Left ventricle myocardium superior (tissue), 1 donor: Measurements from ENCODE around the gene VIL1. TPM values are rescaled to one million over a fixed set of nuclear protein-coding genes. Genes with fewer than 3 reads are reported as not detected.
A peak's percentile ranks its signal among the peaks of the same experiment; 100 is the strongest.

Source experiments
- ATAC-seq: fragments of 200-7000 bp; cut with Tn5 transposase; one replicate; pipeline ENCODE4 v1.9.1; 2020; ENCODE audit warnings: mild to moderate bottlenecking, moderate library complexity
- DNase-seq: peaks from one replicate; pipeline ENCODE4 v3.0.0-alpha.2; 2020
- intact Hi-C: fragments of 100-400 bp; cut with micrococcal nuclease; formaldehyde crosslinking; loops from one replicate; pipeline ENCODE4 v1.11.0; 2022
- microRNA-seq: library from miRNA; unstranded; fragments of <30 nt; microRNA quantifications from one replicate; pipeline ENCODE4 v1.2.0, GENCODE V29; 2020; ENCODE audit warnings: borderline number of aligned reads
- total RNA-seq: library from RNA; stranded (reverse); fragmentation: NEBNext Ultra II Directional; extraction: Animal tissue kit (Norgen Biotek cat#: 25700); gene quantifications from one replicate; pipeline ENCODE4 v1.2.1, GENCODE V29; 2021
- donor health status: DM: no; HTN: yes; CAD: no; lungs with severe emphysema.

VIL1 gene
- total RNA-seq, 1 donor from 2014 or later: not detected

DNA sequence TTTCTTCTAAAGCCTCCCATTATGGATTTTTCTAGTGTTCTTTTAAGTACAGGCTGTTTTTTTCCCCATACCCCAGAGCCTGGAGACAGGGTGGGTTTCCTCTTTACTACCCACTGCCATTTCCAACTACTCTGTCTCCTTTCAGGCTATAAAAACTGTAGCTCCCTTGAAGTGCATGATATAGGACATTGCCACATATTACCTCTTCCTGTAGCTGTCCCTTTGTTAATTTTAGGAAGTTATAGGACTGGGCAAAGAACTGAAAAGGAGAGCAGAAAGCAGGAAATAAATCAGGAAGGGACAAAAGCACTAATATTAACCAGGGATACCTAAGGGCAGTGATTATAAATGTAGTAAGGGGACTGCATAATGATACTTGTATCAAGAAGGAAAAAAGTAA lies 54.1 kb downstream of the VIL1 start:
- DNase-seq (no peak), ATAC-seq (peak; percentile 32)
- intact Hi-C loops: no loop called here

DNA sequence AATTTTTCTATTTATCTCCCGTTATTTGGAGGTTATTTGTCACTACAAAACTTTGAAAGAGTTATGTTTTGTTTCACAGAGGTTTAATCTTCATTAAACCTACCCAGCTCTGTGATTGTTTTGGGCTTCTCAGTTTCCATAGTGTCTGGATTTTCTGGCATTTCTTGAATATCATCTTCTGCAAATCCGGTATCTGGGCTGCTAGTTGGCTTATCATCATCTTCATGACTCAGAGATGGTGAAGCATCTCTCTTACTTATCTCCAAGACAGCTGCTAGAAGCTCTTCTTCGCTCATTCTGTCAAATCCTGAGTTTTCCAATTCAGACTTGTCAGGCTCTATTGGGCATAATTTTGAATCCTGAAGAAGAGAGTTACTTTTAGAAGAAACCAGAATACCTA lies 55.6 kb downstream of the VIL1 start:
- no peak for ATAC-seq
- intact Hi-C loops: no loop called here

DNA sequence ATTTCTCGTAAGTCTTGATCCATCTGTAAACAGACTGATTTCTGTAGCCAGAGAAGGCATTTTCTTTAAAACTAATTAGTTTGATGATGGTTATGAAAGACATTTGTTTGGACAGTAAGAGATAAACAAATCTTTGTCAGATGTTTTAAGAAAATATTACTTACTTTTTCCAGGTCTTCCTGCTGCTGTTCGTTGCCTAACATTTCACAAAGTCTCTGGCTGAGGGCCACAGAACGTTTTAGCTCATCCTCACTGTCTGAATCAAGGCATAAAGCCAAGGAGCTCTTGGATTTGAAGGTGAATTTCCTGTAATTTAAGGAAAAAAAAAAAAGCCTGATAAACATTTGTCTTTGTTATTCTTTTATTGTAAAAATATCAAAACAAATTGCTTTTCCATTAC lies 57.8 kb downstream of the VIL1 start:
- intact Hi-C loops: no loop called here
- ATAC-seq: no peak

More for the DNA sequence above, 55.6 kb downstream of the VIL1 start:
- DNase-seq: no peak

DNA sequence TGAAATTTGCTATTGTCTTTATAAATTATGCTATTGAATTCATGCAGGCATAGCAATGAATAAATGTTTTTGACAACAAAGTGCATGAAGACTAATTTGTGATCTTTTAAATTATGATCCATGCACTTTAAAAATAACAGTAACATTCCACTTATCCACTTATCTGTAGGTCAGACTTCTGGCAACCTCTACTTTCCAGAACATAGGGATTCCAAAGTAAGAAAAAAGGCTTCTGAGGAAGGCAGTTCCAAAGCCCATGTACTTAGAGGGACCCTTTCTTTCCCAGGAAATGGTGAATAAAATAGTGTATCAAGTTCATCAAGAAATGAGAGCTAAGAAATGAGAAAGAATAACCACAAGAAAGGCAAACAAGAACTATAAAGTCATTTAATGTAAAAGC lies 58.3 kb downstream of the VIL1 start:
- intact Hi-C loops: no loop called here
- DNase-seq (no peak), ATAC-seq (no peak)

More for the DNA sequence above, 57.8 kb downstream of the VIL1 start:
- no peak for DNase-seq

DNA sequence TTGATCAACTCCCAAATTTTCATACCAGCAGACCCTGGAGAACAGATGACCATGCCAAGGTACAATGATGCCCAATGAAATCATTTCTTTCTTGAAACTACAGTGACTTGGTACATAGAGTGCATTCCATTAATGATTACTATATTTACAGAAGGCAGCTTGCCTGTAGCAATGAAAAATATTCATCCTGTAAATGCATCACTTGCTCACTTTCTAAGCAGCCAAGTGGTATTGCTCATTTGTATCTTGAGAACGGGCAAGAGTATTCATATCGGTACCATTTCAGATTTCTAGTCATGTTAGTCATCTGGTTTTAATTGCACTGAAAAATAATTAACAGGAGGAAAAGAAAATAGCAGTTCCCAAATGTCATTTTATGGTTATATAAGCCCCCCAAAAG lies 59.6 kb downstream of the VIL1 start:
- ATAC-seq: no peak
- intact Hi-C loops: no loop called here
- no peak for DNase-seq

DNA sequence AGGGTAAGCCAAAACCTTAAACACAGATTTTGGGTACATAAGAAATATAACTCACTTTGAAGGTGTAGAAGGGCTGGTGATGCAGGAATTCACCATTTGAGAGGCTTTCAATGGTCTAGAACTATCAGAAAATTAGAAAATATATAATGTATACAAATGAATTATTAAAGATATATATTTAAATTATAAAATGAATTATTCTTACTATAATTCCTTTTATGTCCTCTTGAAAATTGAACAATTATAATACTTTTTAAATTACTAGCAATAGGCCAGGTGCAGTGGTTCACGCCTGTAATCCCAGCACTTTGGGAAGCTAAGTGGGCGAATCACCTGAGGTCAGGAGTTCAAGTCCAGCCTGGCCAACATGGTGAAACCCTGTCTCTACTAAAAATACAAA lies 60.7 kb downstream of the VIL1 start:
- ATAC-seq (no peak), DNase-seq (no peak)
- intact Hi-C loops: no loop called here

DNA sequence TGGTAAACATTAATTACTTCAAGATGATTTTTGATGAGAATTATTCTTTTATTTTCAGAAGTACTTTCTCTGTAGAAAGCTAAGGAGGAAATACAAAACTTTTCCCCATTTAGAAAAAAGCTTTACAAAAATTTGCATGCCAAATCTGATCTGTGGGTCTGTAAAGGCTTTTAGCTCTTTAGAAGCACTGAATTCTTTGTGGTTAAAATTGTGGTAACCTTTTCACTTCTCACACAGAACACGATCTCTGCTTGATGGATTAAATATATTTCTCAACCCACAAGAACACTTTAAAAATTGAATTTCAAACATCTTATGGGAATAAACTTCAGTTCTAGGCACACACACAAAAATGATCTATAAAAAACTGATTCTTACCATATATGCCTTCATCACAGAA lies 63.7 kb downstream of the VIL1 start:
- ATAC-seq (no peak), DNase-seq (no peak)
- intact Hi-C loops: no loop called here

DNA sequence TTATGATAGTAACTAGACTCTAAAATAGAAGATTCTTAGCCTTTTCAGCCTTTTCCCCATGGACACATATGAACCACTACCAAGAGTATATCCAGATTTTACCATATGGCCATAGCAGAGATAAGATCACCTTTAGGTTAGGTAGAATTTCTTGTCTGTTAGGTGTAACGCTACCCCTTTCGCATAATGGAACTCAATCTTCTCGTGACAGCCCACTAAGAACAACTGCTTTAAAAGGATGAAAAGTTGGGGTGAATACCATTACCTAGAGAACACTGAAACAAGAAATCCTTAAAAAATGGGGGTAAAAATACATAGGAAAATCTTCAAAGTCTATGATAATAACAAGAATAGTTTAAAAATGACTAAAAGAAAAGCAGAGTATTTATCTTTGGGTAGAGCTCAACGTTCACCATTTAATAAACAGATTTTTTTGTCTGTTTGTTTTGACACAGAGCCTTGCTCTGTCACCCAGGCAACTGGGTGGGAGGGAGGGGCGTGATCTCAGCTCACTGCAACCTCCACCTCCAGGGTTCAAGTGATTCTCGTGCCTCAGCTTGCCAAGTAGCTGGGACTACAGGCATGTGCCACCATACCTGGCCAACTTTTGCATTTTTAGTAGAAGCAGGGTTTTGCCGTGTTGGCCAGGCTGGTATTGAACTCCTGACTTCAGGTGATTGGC lies 67.2 kb downstream of the VIL1 start:
- intact Hi-C loops: no loop called here

DNA sequence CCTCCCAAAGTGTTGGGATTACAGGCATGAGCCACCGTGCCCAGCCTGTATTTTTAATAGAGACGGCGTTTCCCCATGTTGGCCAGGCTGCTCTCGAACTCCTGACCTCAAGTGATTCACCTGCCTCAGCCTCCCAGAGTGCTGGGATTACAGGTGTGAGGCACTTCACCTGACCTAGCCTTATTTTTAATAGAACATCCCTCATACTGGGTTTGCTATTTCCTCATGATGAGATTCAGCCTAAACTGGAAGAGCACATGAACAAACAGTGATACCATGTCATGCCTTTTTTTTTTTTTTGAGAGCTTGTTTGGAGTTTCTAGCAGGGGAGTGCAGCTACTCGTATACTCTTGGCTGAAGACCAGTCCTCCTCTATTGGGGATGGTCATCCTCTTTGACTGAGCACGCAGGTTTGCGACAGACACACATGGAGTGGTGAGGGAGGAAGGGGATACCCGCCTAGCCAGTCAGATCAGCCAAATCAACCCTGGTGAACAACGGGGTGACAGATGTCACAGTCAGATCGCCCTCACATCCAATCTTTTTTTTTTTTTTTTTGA lies 81.7 kb downstream of the VIL1 start:
- intact Hi-C loops: no loop called here
- no peak for ATAC-seq
- DNase-seq: no peak

More for the DNA sequence above, 67.2 kb downstream of the VIL1 start:
- DNase-seq (no peak), ATAC-seq (no peak)

DNA sequence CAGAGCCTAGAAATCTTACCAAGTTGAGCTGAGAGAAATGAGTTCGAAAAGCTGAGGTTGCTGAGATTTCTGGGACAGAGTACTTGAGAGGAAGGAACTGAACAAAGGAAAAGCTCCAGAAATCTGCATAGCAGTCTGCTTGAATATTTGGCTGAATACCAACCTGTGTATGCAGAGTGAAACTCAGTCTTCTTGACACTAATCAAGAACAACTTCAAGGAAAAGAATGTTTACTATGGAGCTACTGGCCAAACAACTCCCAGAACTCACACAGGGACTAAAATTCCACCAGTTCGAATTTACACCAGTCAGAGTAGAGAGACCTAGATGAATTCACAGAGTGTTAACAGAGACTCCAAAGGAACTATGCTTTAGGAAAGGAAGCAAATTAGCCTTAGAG lies 82.7 kb downstream of the VIL1 start:
- ATAC-seq: no peak
- intact Hi-C loops: no loop called here
- DNase-seq: no peak

Small RNA genes lying within 50 kb of the gene (microRNA-seq; reads per million reads assigned to microRNA genes)
- 32,221 reads per million, percentile 98 among the genes with 10 or more reads in this experiment for gene MIR26B

Other genes with a start within 250 kb of the VIL1 start
- gene ARPC2, start 201.9 kb upstream of the VIL1 start, total RNA-seq: 139 TPM
- gene GPBAR1, start 158.1 kb upstream of the VIL1 start, total RNA-seq: 0.67 TPM
- gene AAMP, start 149.0 kb upstream of the VIL1 start, total RNA-seq: 47.7 TPM
- gene PNKD, start 148.6 kb upstream of the VIL1 start, total RNA-seq: 67.1 TPM
- gene TMBIM1, start 126.6 kb upstream of the VIL1 start, total RNA-seq: 109 TPM
- gene CATIP, start 62.3 kb upstream of the VIL1 start, total RNA-seq: not detected
- gene SLC11A1, start 36.9 kb upstream of the VIL1 start, total RNA-seq: 4.5 TPM
- 113 TPM for gene CTDSP1, start 19.3 kb upstream of the VIL1 start, total RNA-seq
- 6.6 TPM for gene USP37, start 149.2 kb downstream of the VIL1 start, total RNA-seq
- 18.6 TPM for gene CNOT9, start 149.7 kb downstream of the VIL1 start, total RNA-seq
- 0.55 TPM for gene PLCD4, start 188.8 kb downstream of the VIL1 start, total RNA-seq
- 21.4 TPM for gene ZNF142, start 240.5 kb downstream of the VIL1 start, total RNA-seq
- 49.1 TPM for gene BCS1L, start 240.6 kb downstream of the VIL1 start, total RNA-seq